Brain microvascular endothelial cell (primary cell): ENCODE measurements around the gene CRYBG1.

Experiments
- DNase-seq: peaks from one replicate; pipeline ENCODE4 v3.0.0-alpha.2; 2020
- H3K27ac ChIP-seq: fragments of 250-450 bp; sonication (Bioruptor Pico); 2 replicates; pipeline ENCODE4 v1.5.1; 2020; ENCODE audit warnings: mild to moderate bottlenecking, moderate library complexity
- H3K27me3 ChIP-seq: fragments of 250-450 bp; sonication (Bioruptor Pico); replicated peaks from 2 replicates; pipeline ENCODE4 v1.5.1; 2020; ENCODE audit warnings: mild to moderate bottlenecking
- H3K36me3 ChIP-seq: fragments of 250-450 bp; sonication (Bioruptor Pico); replicated peaks from 2 replicates; pipeline ENCODE4 v1.5.1; 2020; ENCODE audit warnings: mild to moderate bottlenecking
- H3K4me3 ChIP-seq: 2 replicates; pipeline ENCODE4 v1.5.1; 2011; ENCODE audit warnings: low read depth, mild to moderate bottlenecking, control low read depth, low read length, moderate library complexity
- CTCF ChIP-seq: IDR thresholded peaks from 2 replicates; pipeline ENCODE4 v1.5.1; 2011; ENCODE audit warnings: low read depth, mild to moderate bottlenecking, moderate library complexity, low read length, control low read depth, inconsistent platforms; ENCODE audit errors: missing control alignments
- in situ Hi-C: cut with HindIII; loops from 2 replicates; pipeline ENCODE4 v1.10.0; 2017; ENCODE audit warnings: low sequenced_read_pairs, low pct_ligation_motif_present

CRYBG1 gene

GRCh38 chr6:106617857-106618256, 257.3 kb downstream of the CRYBG1 start:
- DNase-seq, result no peak
- TF ChIP-seq CTCF, result no peak
- Histone ChIP-seq H3K4me3 (no peak overlapping the region), H3K27ac (no peak overlapping the region), H3K36me3 (no peaks in the 10 kb centered on the region), H3K27me3 (no peaks in the 10 kb centered on the region)
- in situ Hi-C loops, result no loop called here

GRCh38 chr6:106618324-106618723, 257.8 kb downstream of the CRYBG1 start:
- no peak for TF ChIP-seq CTCF
- H3K27me3 ChIP-seq, result no peaks in the 10 kb centered on the region
- H3K4me3 ChIP-seq, result no peak overlapping the region
- H3K36me3 ChIP-seq, result no peaks in the 10 kb centered on the region
- no peak overlapping the region for H3K27ac ChIP-seq
- DNase-seq, result no peak
- in situ Hi-C loops, result no loop called here

GRCh38 chr6:106619223-106619622, 258.7 kb downstream of the CRYBG1 start:
- DNase-seq, result no peak
- H3K27me3 ChIP-seq, result no peaks in the 10 kb centered on the region
- H3K27ac ChIP-seq, result no peak overlapping the region
- H3K36me3 ChIP-seq, result no peaks in the 10 kb centered on the region
- TF ChIP-seq CTCF, result no peak
- in situ Hi-C loops, result no loop called here
- H3K4me3 ChIP-seq, result no peak overlapping the region

- no peak overlapping the region for H3K4me3 ChIP-seq
- H3K36me3 ChIP-seq, result no peaks in the 10 kb centered on the region
- peak overlapping the region; percentile 64 for H3K27ac ChIP-seq
- no peak for TF ChIP-seq CTCF
- peak; percentile 76 for DNase-seq
- in situ Hi-C loops, result no loop called here
- no peaks in the 10 kb centered on the region for H3K27me3 ChIP-seq
These were observed 260.6 kb downstream of the CRYBG1 start for GRCh38 chr6:106620931-106621672.
